GM12891 (cell line): ENCODE results near the gene AGPAT4.

Experiments used
- PAX5 ChIP-seq: IDR thresholded peaks from 2 replicates; pipeline ENCODE4 v1.6.1; 2011; ENCODE audit warnings: low read length, moderate library complexity, mild to moderate bottlenecking; ENCODE audit not compliant: insufficient read depth, severe bottlenecking
- POLR2A ChIP-seq: IDR thresholded peaks from 2 replicates; pipeline ENCODE4 v1.6.1; 2011; ENCODE audit warnings: low read depth, low read length, control low read depth
- POLR2AphosphoS5 ChIP-seq: IDR thresholded peaks from 2 replicates; pipeline ENCODE4 v1.6.1; 2011; ENCODE audit warnings: low read depth, low read length, control low read depth
- POU2F2 ChIP-seq: IDR thresholded peaks from 2 replicates; pipeline ENCODE4 v1.6.1; 2011; ENCODE audit warnings: low read depth, mild to moderate bottlenecking, control low read depth, low read length, moderate library complexity
- SPI1 ChIP-seq: IDR thresholded peaks from 2 replicates; pipeline ENCODE4 v1.6.1; 2011; ENCODE audit warnings: low read depth, low read length, control low read depth
- TAF1 ChIP-seq: IDR thresholded peaks from 2 replicates; pipeline ENCODE4 v1.6.1; 2011; ENCODE audit warnings: low read depth, low read length, control low read depth

DNA sequence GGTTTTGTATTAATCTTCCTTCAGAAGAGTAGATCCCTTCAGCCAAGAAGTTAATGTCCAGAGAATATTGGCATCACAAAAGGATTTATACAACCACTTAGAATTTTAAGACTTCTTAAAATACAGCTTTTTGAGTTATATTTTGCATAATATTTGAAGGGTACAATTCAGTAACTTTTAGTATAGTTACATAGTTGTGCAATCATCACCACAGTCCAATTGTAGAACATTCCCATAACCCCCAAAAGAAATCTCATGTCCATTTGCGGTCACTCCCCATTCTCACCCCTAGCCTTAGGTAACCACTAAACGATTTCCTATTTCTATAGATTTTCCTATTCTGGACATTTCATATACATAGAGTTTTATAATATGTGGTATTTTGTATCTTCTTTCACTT is 155.9 kb downstream of the AGPAT4 start:
- no peak for TF ChIP-seq TAF1
- no peak for TF ChIP-seq POLR2A
- no peak for TF ChIP-seq POLR2AphosphoS5
- no peak for TF ChIP-seq POU2F2
- TF ChIP-seq SPI1 = no peak
- TF ChIP-seq PAX5 = no peak
